GM18858 (cell line): ENCODE data around the gene ATP6AP1.

Source experiments
- ATAC-seq: cut with Tn5 transposase; IDR thresholded peaks from one replicate; pipeline ENCODE4 v1.9.1; 2021; ENCODE audit not compliant: unreplicated experiment

Gene ATP6AP1

GRCh38 chrX:154443992-154444754, 15.7 kb downstream of the ATP6AP1 start, which contains the start of gene FAM50A:
Gene FAM50A, plus strand, starts transcription at chrX:154444141. Its CDS starts 95 bp downstream, at chrX:154444236.
- no peak for ATAC-seq

GRCh38 chrX:154444755-154445246, 16.3 kb downstream of the ATP6AP1 start:
- no peak for ATAC-seq

- ATAC-seq = no peak
Observed at GRCh38 chrX:154445776-154446175, 17.3 kb downstream of the ATP6AP1 start.

GRCh38 chrX:154446430-154446829, 18.0 kb downstream of the ATP6AP1 start:
- no peak for ATAC-seq

GRCh38 chrX:154448484-154448883, 20.0 kb downstream of the ATP6AP1 start:
- no peak for ATAC-seq

- ATAC-seq = no peak
Observed at GRCh38 chrX:154449618-154450017, 21.1 kb downstream of the ATP6AP1 start.

GRCh38 chrX:154450312-154450711, 21.8 kb downstream of the ATP6AP1 start:
- no peak for ATAC-seq

- no peak for ATAC-seq
Observed at GRCh38 chrX:154452823-154453222, 24.3 kb downstream of the ATP6AP1 start.

- no peak for ATAC-seq
Observed at GRCh38 chrX:154457491-154458115, 29.1 kb downstream of the ATP6AP1 start.

GRCh38 chrX:154458116-154458953, 29.9 kb downstream of the ATP6AP1 start, which contains the start of gene PLXNA3:
Gene PLXNA3, plus strand, starts transcription at chrX:154458281. Its CDS starts 1,903 bp downstream, at chrX:154460184.
- ATAC-seq = no peak

GRCh38 chrX:154458954-154459778, 30.7 kb downstream of the ATP6AP1 start:
- no peak for ATAC-seq

- ATAC-seq = no peak
Observed at GRCh38 chrX:154459832-154460231, 31.4 kb downstream of the ATP6AP1 start.

- no peak for ATAC-seq
Observed at GRCh38 chrX:154460326-154460725, 31.8 kb downstream of the ATP6AP1 start.

- no peak for ATAC-seq
Observed at GRCh38 chrX:154462396-154462795, 33.9 kb downstream of the ATP6AP1 start.

- no peak for ATAC-seq
Observed at GRCh38 chrX:154463611-154464220, 35.2 kb downstream of the ATP6AP1 start.

GRCh38 chrX:154464806-154465365, 36.4 kb downstream of the ATP6AP1 start:
- ATAC-seq = no peak

GRCh38 chrX:154465601-154466000, 37.1 kb downstream of the ATP6AP1 start:
- no peak for ATAC-seq

GRCh38 chrX:154466036-154466435, 37.6 kb downstream of the ATP6AP1 start:
- ATAC-seq = no peak

GRCh38 chrX:154466907-154467306, 38.4 kb downstream of the ATP6AP1 start:
- ATAC-seq = no peak

- ATAC-seq = no peak
Observed at GRCh38 chrX:154467556-154467955, 39.1 kb downstream of the ATP6AP1 start.
